Peyer's patch (tissue), 4 donors: ENCODE results near the gene LMO1.

Experiments used
- POLR2A ChIP-seq, 2 donors: fragments of 450-650 bp; IDR thresholded peaks; one replicate each; pipeline ENCODE4 v1.5.1; 2017; ENCODE audit warnings: antibody characterized with exemption in 2 of 2, mild to moderate bottlenecking in 2 of 2, moderate library complexity in 2 of 2
- TF ChIP-seq, protein P1 (sequence below), 6 experiments: fragments of 450-650 bp in 4 of 6; fragments of 200-600 bp in 2 of 6; sonication (generic) in 1 of 6; IDR thresholded peaks; one replicate each; pipeline ENCODE4 v1.5.1; 2017 to 2019; ENCODE audit warnings: antibody characterized with exemption in 6 of 6, mild to moderate bottlenecking in 3 of 6, moderate library complexity in 1 of 6

DNA sequence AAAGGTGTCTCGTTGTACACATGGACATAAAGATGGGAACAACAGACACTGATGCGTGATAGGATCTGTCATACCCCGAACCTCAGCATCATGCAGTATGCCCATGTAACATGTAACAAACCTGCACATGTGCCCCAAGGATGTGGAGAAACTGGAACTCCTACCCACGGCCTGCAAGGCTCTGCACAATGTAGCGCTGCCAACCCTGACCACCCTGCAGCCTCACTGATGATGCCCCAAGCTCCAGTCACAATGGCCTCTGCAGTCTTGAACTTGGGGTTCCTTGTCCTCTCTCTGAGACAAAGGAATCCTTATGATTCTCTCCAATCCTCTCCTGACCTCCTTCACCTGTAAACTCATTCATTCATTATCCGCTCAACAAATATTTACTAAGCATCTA, 14.2 kb downstream of the LMO1 start:
- TF ChIP-seq, protein P1, sequence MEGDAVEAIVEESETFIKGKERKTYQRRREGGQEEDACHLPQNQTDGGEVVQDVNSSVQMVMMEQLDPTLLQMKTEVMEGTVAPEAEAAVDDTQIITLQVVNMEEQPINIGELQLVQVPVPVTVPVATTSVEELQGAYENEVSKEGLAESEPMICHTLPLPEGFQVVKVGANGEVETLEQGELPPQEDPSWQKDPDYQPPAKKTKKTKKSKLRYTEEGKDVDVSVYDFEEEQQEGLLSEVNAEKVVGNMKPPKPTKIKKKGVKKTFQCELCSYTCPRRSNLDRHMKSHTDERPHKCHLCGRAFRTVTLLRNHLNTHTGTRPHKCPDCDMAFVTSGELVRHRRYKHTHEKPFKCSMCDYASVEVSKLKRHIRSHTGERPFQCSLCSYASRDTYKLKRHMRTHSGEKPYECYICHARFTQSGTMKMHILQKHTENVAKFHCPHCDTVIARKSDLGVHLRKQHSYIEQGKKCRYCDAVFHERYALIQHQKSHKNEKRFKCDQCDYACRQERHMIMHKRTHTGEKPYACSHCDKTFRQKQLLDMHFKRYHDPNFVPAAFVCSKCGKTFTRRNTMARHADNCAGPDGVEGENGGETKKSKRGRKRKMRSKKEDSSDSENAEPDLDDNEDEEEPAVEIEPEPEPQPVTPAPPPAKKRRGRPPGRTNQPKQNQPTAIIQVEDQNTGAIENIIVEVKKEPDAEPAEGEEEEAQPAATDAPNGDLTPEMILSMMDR (IDR thresholded peaks at IDR 0.05) = no peak
- TF ChIP-seq POLR2A (IDR thresholded peaks at IDR 0.05) = no peak
